Thymus (tissue), 2 donors: ENCODE measurements around the gene ASB4. TPM values are rescaled to one million over a fixed set of nuclear protein-coding genes. Genes with fewer than 3 reads are reported as not detected.

Source experiments
- polyA plus RNA-seq: library from polyadenylated mRNA; stranded (reverse); fragments of 200-250 nt; gene quantifications from one replicate; pipeline ENCODE4 v1.2.3, GENCODE V29; 2013
- total RNA-seq: library from RNA; stranded (reverse); fragments of 120-200 nt; gene quantifications from one replicate; pipeline ENCODE4 v1.2.4, GENCODE V29; 2013
- donor health status: healthy.

ASB4 gene
- total and polyA plus RNA-seq, 2 donors = 0.38 to 0.98 TPM

Other genes with a start within 250 kb of the ASB4 start
- 11.7 TPM for gene PON1, start 161.4 kb upstream of the ASB4 start, total RNA-seq
- 6.9 TPM for gene PON1, start 161.4 kb upstream of the ASB4 start, polyA plus RNA-seq
- 3.2 TPM for gene PON3, start 89.6 kb upstream of the ASB4 start, total RNA-seq
- gene PON3, start 89.6 kb upstream of the ASB4 start, polyA plus RNA-seq = 5.5 TPM
- 21.6 TPM for gene PON2, start 50.9 kb upstream of the ASB4 start, total RNA-seq
- 59.0 TPM for gene PON2, start 50.9 kb upstream of the ASB4 start, polyA plus RNA-seq
- gene PDK4, start 110.6 kb downstream of the ASB4 start, total RNA-seq = 4.6 TPM
- 153 TPM for gene PDK4, start 110.6 kb downstream of the ASB4 start, polyA plus RNA-seq